Smooth muscle cell (in vitro differentiated cells): ENCODE measurements around the gene ARMC12. TPM values are rescaled to one million over a fixed set of nuclear protein-coding genes. Genes with fewer than 3 reads are reported as not detected.
A peak's percentile ranks its signal among the peaks of the same experiment; 100 is the strongest.

Source experiments
- DNase-seq: peaks from one replicate; lab custom pipeline; 2025; ENCODE audit not compliant: unreplicated experiment; lab: John Stamatoyannopoulos, UW
- H2AFZ ChIP-seq: fragments of 200-600 bp; sonication (generic); 2 replicates; pipeline ENCODE4 v1.6.0; 2016; ENCODE audit warnings: antibody characterized with exemption, low read depth, mild to moderate bottlenecking
- H3F3A ChIP-seq: fragments of 200-600 bp; sonication (generic); 2 replicates; pipeline ENCODE4 v1.6.0; 2017; ENCODE audit warnings: antibody characterized with exemption, low read depth
- H3K27ac ChIP-seq: fragments of 200-600 bp; sonication (generic); 2 replicates; pipeline ENCODE4 v1.5.1; 2016; ENCODE audit warnings: low read depth, mild to moderate bottlenecking
- H3K27me3 ChIP-seq: fragments of 200-600 bp; sonication (generic); 2 replicates; pipeline ENCODE4 v1.6.1; 2016; ENCODE audit warnings: low read depth, mild to moderate bottlenecking
- H3K36me3 ChIP-seq: fragments of 200-600 bp; sonication (generic); 2 replicates; pipeline ENCODE4 v1.5.1; 2016; ENCODE audit warnings: low read depth
- H3K4me1 ChIP-seq: fragments of 200-600 bp; sonication (generic); 2 replicates; pipeline ENCODE4 v1.5.1; 2016; ENCODE audit warnings: low read depth
- H3K4me2 ChIP-seq: fragments of 200-600 bp; sonication (generic); 2 replicates; pipeline ENCODE4 v1.6.0; 2016; ENCODE audit warnings: mild to moderate bottlenecking
- H3K4me3 ChIP-seq: fragments of 200-600 bp; sonication (generic); 2 replicates; pipeline ENCODE4 v1.5.1; 2016; ENCODE audit warnings: mild to moderate bottlenecking
- H3K79me2 ChIP-seq: fragments of 200-600 bp; sonication (generic); 2 replicates; pipeline ENCODE4 v1.6.0; 2016; ENCODE audit warnings: low read depth, mild to moderate bottlenecking
- H3K9ac ChIP-seq: fragments of 200-600 bp; sonication (generic); 2 replicates; pipeline ENCODE4 v1.6.0; 2016; ENCODE audit warnings: low read depth
- H3K9me3 ChIP-seq: fragments of 200-600 bp; sonication (generic); replicated peaks from 2 replicates; pipeline ENCODE4 v1.5.1; 2016; ENCODE audit warnings: low read depth
- H4K20me1 ChIP-seq: fragments of 200-600 bp; sonication (generic); 2 replicates; pipeline ENCODE4 v1.6.0; 2016; ENCODE audit warnings: low read depth
- CTCF ChIP-seq: fragments of 200-600 bp; sonication (generic); IDR thresholded peaks from 2 replicates; pipeline ENCODE4 v1.5.1; 2017; ENCODE audit warnings: borderline replicate concordance, mild to moderate bottlenecking, antibody characterized with exemption; ENCODE audit not compliant: insufficient read depth, poor library complexity, severe bottlenecking
- WGBS: methylation state at CpG from one replicate; pipeline ENCODE4 v1.1.7; 2016; ENCODE audit warnings: low lambda C conversion rate; 5-methylcytosine and 5-hydroxymethylcytosine counted together
- polyA plus RNA-seq: library from polyadenylated mRNA; unstranded; fragments of >200 nt; fragmentation: Nextera tagmentation; extraction: Ambion mirVana; gene quantifications from 2 replicates; pipeline ENCODE4 v1.2.1, GENCODE V29; 2016
- total RNA-seq: library from RNA; depleted of rRNA; stranded (reverse); fragments of >200 nt; gene quantifications from 2 replicates; pipeline ENCODE4 v1.2.3, GENCODE V29; 2014

The ARMC12 gene
- total and polyA plus RNA-seq, 2 experiments from 2014 or later = 3.5 TPM; not detected in 1

GRCh38 chr6:35725721-35726438 lies 11.0 kb upstream of the ARMC12 start:
- WGBS = 66% methylated on average over 11 of the region's 11 CpGs
- Histone ChIP-seq H3K27ac (no peak overlapping the region), H4K20me1 (no peaks in the 10 kb centered on the region), H3K4me3 (no peak overlapping the region), H3K27me3 (no peaks in the 10 kb centered on the region), H2AFZ (no peak overlapping the region), H3K4me2 (no peak overlapping the region), H3K4me1 (peaks cover 14% of the 10 kb centered on the region), H3F3A (no peaks in the 10 kb centered on the region), H3K79me2 (no peaks in the 10 kb centered on the region), H3K9ac (no peak overlapping the region), H3K9me3 (no peaks in the 10 kb centered on the region), H3K36me3 (no peaks in the 10 kb centered on the region)
- TF ChIP-seq CTCF = no peak
- DNase-seq = no peak

GRCh38 chr6:35727231-35727934 lies 9.4 kb upstream of the ARMC12 start:
- Histone ChIP-seq H3K4me3 (peak overlapping the region; percentile 64), H2AFZ (peak overlapping the region; percentile 72), H3K27me3 (no peaks in the 10 kb centered on the region), H3K9me3 (no peaks in the 10 kb centered on the region), H4K20me1 (no peaks in the 10 kb centered on the region), H3F3A (no peaks in the 10 kb centered on the region), H3K79me2 (no peaks in the 10 kb centered on the region), H3K4me1 (peaks cover 20% of the 10 kb centered on the region), H3K27ac (no peak overlapping the region), H3K4me2 (peak overlapping the region; percentile 99), H3K9ac (peak overlapping the region; percentile 55), H3K36me3 (no peaks in the 10 kb centered on the region)
- no peak for TF ChIP-seq CTCF
- 4% methylated on average over 29 of the region's 29 CpGs for WGBS
- DNase-seq = peak; percentile 83

GRCh38 chr6:35727935-35728682 lies 8.7 kb upstream of the ARMC12 start:
- Histone ChIP-seq H3K9me3 (no peaks in the 10 kb centered on the region), H4K20me1 (no peaks in the 10 kb centered on the region), H3K27ac (no peak overlapping the region), H3K4me3 (peak overlapping the region; percentile 64), H3K27me3 (no peaks in the 10 kb centered on the region), H2AFZ (peak overlapping the region; percentile 72), H3K4me2 (peak overlapping the region; percentile 99), H3K79me2 (no peaks in the 10 kb centered on the region), H3K9ac (peak overlapping the region; percentile 55), H3F3A (no peaks in the 10 kb centered on the region), H3K36me3 (no peaks in the 10 kb centered on the region), H3K4me1 (peaks cover 27% of the 10 kb centered on the region)
- 6% methylated on average over 30 of the region's 57 CpGs for WGBS
- TF ChIP-seq CTCF = no peak
- DNase-seq = peak; percentile 83
